Measurements from ENCODE around the gene SGPP1. TPM values are rescaled to one million over a fixed set of nuclear protein-coding genes. Genes with fewer than 3 reads are reported as not detected.
"Not testable (repeated sequence)": the region's sequence is repeated elsewhere in the genome, so short reads cannot be mapped to it uniquely, and the experiment has no call there.

The SGPP1 gene
- total RNA-seq, 2 experiments from 2014 or later: 11.0 to 11.6 TPM

GRCh38 chr14:63671987-63672386, 55.9 kb downstream of the SGPP1 start:
- no peak overlapping the region for H3K27ac Mint-ChIP-seq
- no peak for DNase-seq
- H3K4me1 Mint-ChIP-seq: no peaks in the 10 kb centered on the region
- H3K4me3 Mint-ChIP-seq: no peak overlapping the region
- H3K27me3 Mint-ChIP-seq: no peaks in the 10 kb centered on the region
- no peaks in the 10 kb centered on the region for H3K36me3 Mint-ChIP-seq
- no peaks in the 10 kb centered on the region for H3K9me3 Mint-ChIP-seq

- Mint-ChIP-seq H3K4me1 (no peaks in the 10 kb centered on the region), H3K27me3 (no peaks in the 10 kb centered on the region), H3K27ac (no peak overlapping the region), H3K9me3 (no peaks in the 10 kb centered on the region), H3K4me3 (no peak overlapping the region), H3K36me3 (no peaks in the 10 kb centered on the region)
- no peak for DNase-seq
Measured at GRCh38 chr14:63670692-63671091, 57.2 kb downstream of the SGPP1 start.

- no peak overlapping the region for H3K27ac Mint-ChIP-seq
- H3K27me3 Mint-ChIP-seq: no peaks in the 10 kb centered on the region
- H3K4me3 Mint-ChIP-seq: no peak overlapping the region
- H3K9me3 Mint-ChIP-seq: no peaks in the 10 kb centered on the region
- DNase-seq: no peak
- H3K36me3 Mint-ChIP-seq: no peaks in the 10 kb centered on the region
- H3K4me1 Mint-ChIP-seq: no peaks in the 10 kb centered on the region
Measured at GRCh38 chr14:63666335-63666734, 61.5 kb downstream of the SGPP1 start.

GRCh38 chr14:63663428-63664341, 64.2 kb downstream of the SGPP1 start:
- no peaks in the 10 kb centered on the region for H3K9me3 Mint-ChIP-seq
- no peaks in the 10 kb centered on the region for H3K27me3 Mint-ChIP-seq
- H3K27ac Mint-ChIP-seq: no peak overlapping the region
- H3K4me1 Mint-ChIP-seq: no peaks in the 10 kb centered on the region
- H3K36me3 Mint-ChIP-seq: no peaks in the 10 kb centered on the region
- H3K4me3 Mint-ChIP-seq: no peak overlapping the region
- DNase-seq: no peak

GRCh38 chr14:63662776-63663175, 65.1 kb downstream of the SGPP1 start:
- H3K36me3 Mint-ChIP-seq: no peaks in the 10 kb centered on the region
- no peaks in the 10 kb centered on the region for H3K9me3 Mint-ChIP-seq
- no peaks in the 10 kb centered on the region for H3K27me3 Mint-ChIP-seq
- H3K4me3 Mint-ChIP-seq: no peak overlapping the region
- no peaks in the 10 kb centered on the region for H3K4me1 Mint-ChIP-seq
- H3K27ac Mint-ChIP-seq: no peak overlapping the region
- no peak for DNase-seq

- H3K27ac Mint-ChIP-seq, H3K9me3 Mint-ChIP-seq, H3K36me3 Mint-ChIP-seq, H3K4me3 Mint-ChIP-seq, H3K27me3 Mint-ChIP-seq, DNase-seq, H3K4me1 Mint-ChIP-seq: not testable (repeated sequence)
Measured at GRCh38 chr14:63661881-63662280, 66.0 kb downstream of the SGPP1 start.

- H3K4me3 Mint-ChIP-seq: no peak overlapping the region
- no peaks in the 10 kb centered on the region for H3K27me3 Mint-ChIP-seq
- H3K27ac Mint-ChIP-seq: no peak overlapping the region
- no peaks in the 10 kb centered on the region for H3K4me1 Mint-ChIP-seq
- no peaks in the 10 kb centered on the region for H3K9me3 Mint-ChIP-seq
- no peaks in the 10 kb centered on the region for H3K36me3 Mint-ChIP-seq
- DNase-seq: no peak
Measured at GRCh38 chr14:63659726-63660125, 68.1 kb downstream of the SGPP1 start.

- H3K36me3 Mint-ChIP-seq: peaks cover 4% of the 10 kb centered on the region
- H3K27me3 Mint-ChIP-seq: no peaks in the 10 kb centered on the region
- DNase-seq: no peak
- no peak overlapping the region for H3K27ac Mint-ChIP-seq
- H3K4me1 Mint-ChIP-seq: peaks cover 5% of the 10 kb centered on the region
- H3K4me3 Mint-ChIP-seq: no peak overlapping the region
- H3K9me3 Mint-ChIP-seq: no peaks in the 10 kb centered on the region
Measured at GRCh38 chr14:63656194-63656593, 71.7 kb downstream of the SGPP1 start.

GRCh38 chr14:63654936-63655335, 72.9 kb downstream of the SGPP1 start:
- H3K27ac Mint-ChIP-seq: no peak overlapping the region
- peaks cover 7% of the 10 kb centered on the region for H3K36me3 Mint-ChIP-seq
- H3K4me1 Mint-ChIP-seq: peaks cover 13% of the 10 kb centered on the region
- no peak for DNase-seq
- no peak overlapping the region for H3K4me3 Mint-ChIP-seq
- H3K9me3 Mint-ChIP-seq: no peaks in the 10 kb centered on the region
- H3K27me3 Mint-ChIP-seq: no peaks in the 10 kb centered on the region

- Mint-ChIP-seq H3K27me3 (no peaks in the 10 kb centered on the region), H3K4me3 (no peak overlapping the region), H3K9me3 (no peaks in the 10 kb centered on the region), H3K4me1 (peaks cover 17% of the 10 kb centered on the region), H3K36me3 (peaks cover 9% of the 10 kb centered on the region), H3K27ac (no peak overlapping the region)
- DNase-seq: no peak
Measured at GRCh38 chr14:63654346-63654745, 73.5 kb downstream of the SGPP1 start.

- Mint-ChIP-seq H3K9me3 (no peaks in the 10 kb centered on the region), H3K27ac (no peak overlapping the region), H3K36me3 (peaks cover 13% of the 10 kb centered on the region), H3K4me3 (no peak overlapping the region), H3K27me3 (no peaks in the 10 kb centered on the region), H3K4me1 (peaks cover 26% of the 10 kb centered on the region)
- DNase-seq: no peak
Measured at GRCh38 chr14:63652406-63652805, 75.5 kb downstream of the SGPP1 start.

- H3K4me1 Mint-ChIP-seq: peaks cover 31% of the 10 kb centered on the region
- peak overlapping the region; percentile 59 for H3K4me3 Mint-ChIP-seq
- DNase-seq: peak; percentile 40
- H3K36me3 Mint-ChIP-seq: peaks cover 13% of the 10 kb centered on the region
- H3K27ac Mint-ChIP-seq: peak overlapping the region; percentile 94
- no peaks in the 10 kb centered on the region for H3K9me3 Mint-ChIP-seq
- H3K27me3 Mint-ChIP-seq: no peaks in the 10 kb centered on the region
Measured at GRCh38 chr14:63650256-63650952, 77.5 kb downstream of the SGPP1 start.

- Mint-ChIP-seq H3K9me3 (no peaks in the 10 kb centered on the region), H3K27me3 (no peaks in the 10 kb centered on the region), H3K36me3 (peaks cover 9% of the 10 kb centered on the region), H3K4me3 (no peak overlapping the region), H3K4me1 (peaks cover 39% of the 10 kb centered on the region), H3K27ac (no peak overlapping the region)
- DNase-seq: no peak
Measured at GRCh38 chr14:63647696-63648410, 80.0 kb downstream of the SGPP1 start.

GRCh38 chr14:63644741-63645140, 83.1 kb downstream of the SGPP1 start:
- Mint-ChIP-seq H3K36me3 (peaks cover 8% of the 10 kb centered on the region), H3K9me3 (no peaks in the 10 kb centered on the region), H3K4me3 (no peak overlapping the region), H3K4me1 (peaks cover 28% of the 10 kb centered on the region), H3K27me3 (peaks cover 3% of the 10 kb centered on the region), H3K27ac (peak overlapping the region; percentile 20)
- DNase-seq: no peak

All from activated naive CD8-positive, alpha-beta T cell treated with anti-CD3 and anti-CD28 coated beads for 36 hours (primary cell).